HepG2 (cell line): ENCODE results near the gene CPXM1. TPM values are rescaled to one million over a fixed set of nuclear protein-coding genes. Genes with fewer than 3 reads are reported as not detected.
A peak's percentile ranks its signal among the peaks of the same experiment; 100 is the strongest.

ENCODE experiments used
- CCAR2 ChIP-seq: fragments of 200-400 bp; formaldehyde crosslinking; optimal IDR thresholded peaks from 2 replicates; pipeline ENCODE3; 2018; ENCODE audit warnings: low read depth, mild to moderate bottlenecking, low read length, moderate library complexity
- CREB1 ChIP-seq, 2 experiments: fragments of 450-650 bp in 1 of 2; IDR thresholded peaks; 2 replicates each; pipeline ENCODE4 v1.6.1; 2016 to 2017; ENCODE audit warnings: control low read depth in 1 of 2, mild to moderate bottlenecking in 1 of 2, missing compliant biosample characterization in 1 of 2, missing genetic modification characterization in 1 of 2
- FLYWCH1 ChIP-seq: sonication (generic); formaldehyde crosslinking; IDR thresholded peaks from 2 replicates; pipeline ENCODE4 v1.8.1; 2023; ENCODE audit warnings: mild to moderate bottlenecking, missing genetic modification reagents
- HNRNPUL1 ChIP-seq: fragments of 200-400 bp; formaldehyde crosslinking; IDR thresholded peaks from 2 replicates; pipeline ENCODE4 v1.6.1; 2017; ENCODE audit warnings: low read depth, mild to moderate bottlenecking, low read length, moderate library complexity
- MTF1 ChIP-seq: sonication (generic); formaldehyde crosslinking; IDR thresholded peaks from 2 replicates; pipeline ENCODE4 v1.5.0; 2020; ENCODE audit warnings: missing genetic modification reagents
- NFATC3 ChIP-seq: sonication (generic); formaldehyde crosslinking; IDR thresholded peaks from 2 replicates; pipeline ENCODE4 v1.5.1; 2020; ENCODE audit warnings: mild to moderate bottlenecking, missing genetic modification reagents
- PATZ1 ChIP-seq: sonication (generic); formaldehyde crosslinking; IDR thresholded peaks from 2 replicates; pipeline ENCODE4 v1.4.0; 2020; ENCODE audit warnings: missing genetic modification reagents
- SAP130 ChIP-seq: IDR thresholded peaks from 2 replicates; pipeline ENCODE4 v1.6.1; 2016; ENCODE audit warnings: low read depth
- SIX1 ChIP-seq: sonication (generic); formaldehyde crosslinking; IDR thresholded peaks from 2 replicates; pipeline ENCODE4 v1.4.0; 2020; ENCODE audit warnings: missing genetic modification reagents, borderline replicate concordance
- SMAD9 ChIP-seq: sonication (generic); formaldehyde crosslinking; IDR thresholded peaks from 2 replicates; pipeline ENCODE4 v1.5.1; 2020; ENCODE audit warnings: mild to moderate bottlenecking, missing genetic modification reagents
- SP140L ChIP-seq: sonication (generic); formaldehyde crosslinking; IDR thresholded peaks from 2 replicates; pipeline ENCODE4 v1.4.0; 2020; ENCODE audit warnings: missing genetic modification reagents, borderline replicate concordance
- SP4 ChIP-seq: sonication (generic); formaldehyde crosslinking; IDR thresholded peaks from 2 replicates; pipeline ENCODE4 v1.8.1; 2023; ENCODE audit warnings: mild to moderate bottlenecking, missing genetic modification reagents
- TP53 ChIP-seq: sonication (generic); formaldehyde crosslinking; conservative IDR thresholded peaks from 2 replicates; pipeline ENCODE4 v1.4.0; 2020; ENCODE audit warnings: missing genetic modification reagents
- ZBTB10 ChIP-seq: sonication (generic); formaldehyde crosslinking; IDR thresholded peaks from 2 replicates; pipeline ENCODE4 v1.4.0; 2020; ENCODE audit warnings: missing genetic modification reagents, borderline replicate concordance
- ZNF180 ChIP-seq: sonication (generic); formaldehyde crosslinking; IDR thresholded peaks from 2 replicates; pipeline ENCODE4 v1.4.0; 2020; ENCODE audit warnings: low read depth, missing genetic modification reagents, borderline replicate concordance
- ZNF232 ChIP-seq: sonication (generic); formaldehyde crosslinking; IDR thresholded peaks from 2 replicates; pipeline ENCODE4 v1.4.0; 2020; ENCODE audit warnings: missing genetic modification reagents, borderline replicate concordance
- ZNF274 ChIP-seq: sonication (generic); formaldehyde crosslinking; IDR thresholded peaks from 2 replicates; pipeline ENCODE4 v1.5.1; 2020; ENCODE audit warnings: mild to moderate bottlenecking, missing genetic modification reagents
- ZNF432 ChIP-seq: sonication (generic); formaldehyde crosslinking; IDR thresholded peaks from 2 replicates; pipeline ENCODE4 v1.5.0; 2020; ENCODE audit warnings: missing genetic modification reagents, mild to moderate bottlenecking, borderline replicate concordance
- ZNF446 ChIP-seq: sonication (generic); formaldehyde crosslinking; IDR thresholded peaks from 2 replicates; pipeline ENCODE4 v1.5.0; 2020; ENCODE audit warnings: mild to moderate bottlenecking, missing genetic modification reagents
- ZNF644 ChIP-seq: IDR thresholded peaks from 2 replicates; pipeline ENCODE4 v1.6.1; 2016; ENCODE audit warnings: low read depth
- ZNF652 ChIP-seq: IDR thresholded peaks from 2 replicates; pipeline ENCODE4 v1.6.1; 2016; ENCODE audit warnings: low read depth, borderline replicate concordance
- ZNF784 ChIP-seq: sonication (generic); formaldehyde crosslinking; IDR thresholded peaks from 2 replicates; pipeline ENCODE4 v1.5.1; 2020; ENCODE audit warnings: missing genetic modification reagents, mild to moderate bottlenecking, borderline replicate concordance
- polyA plus RNA-seq, 8 experiments: library from polyadenylated mRNA; depleted of rRNA in 3 of 8; stranded (reverse) in 7 of 8; unstranded in 1 of 8; fragments of >200 nt; fragmentation: Illumina TruSeq in 4 of 8; extraction: Trizol in 4 of 8; gene quantifications; 2 replicates each; pipeline versions ENCODE4 v1.2.1 to v1.2.3, GENCODE V29; 2011 to 2016; ENCODE audit warnings: low read depth in 4 of 8, missing spikeins in 1 of 8, mixed read lengths in 1 of 8; ENCODE audit not compliant: insufficient read depth in 1 of 8
- total RNA-seq, 5 experiments: library from RNA; depleted of rRNA; stranded (reverse); fragments of >200 nt; fragmentation: Illumina TruSeq; extraction: Trizol; gene quantifications; 2 replicates each; pipeline ENCODE4 v1.2.3, GENCODE V29; 2016; ENCODE audit warnings: low read depth in 1 of 5

Gene CPXM1
- total and polyA plus RNA-seq, 2 of the 13 experiments (the other 11 are each of a cell fraction or from before 2014, with no cell fraction given), result 0.07 TPM; not detected in 1

GRCh38 chr20:2840138-2840966, 39.9 kb upstream of the CPXM1 start, which contains the start of the genes PCED1A and VPS16 (continued):
- TF ChIP-seq PATZ1 (no peak; the same call in 1 of the 2 replicates), TP53 (CRISPR knock-in tag) (peak; percentile 92), ZNF644 (no peak), SMAD9 (CRISPR knock-in tag) (peak; percentile 97), CCAR2 (no peak), ZNF180 (CRISPR knock-in tag) (peak; percentile 95; the same call in 1 of the 2 replicates), SIX1 (CRISPR knock-in tag) (peak; percentile 15; the same call in 1 of the 2 replicates), FLYWCH1 (no peak), ZNF232 (peak; percentile 88), ZNF652 (CRISPR knock-in tag) (no peak), SP140L (0 out of 2 replicates have a peak, but pooled peaks have one; percentile 87), HNRNPUL1 (peak; percentile 70), CREB1 (IDR thresholded peaks at IDR 0.05) (0 out of 2 replicates have a peak, but pooled peaks have one; percentile 22), CREB1 (CRISPR knock-in tag; IDR thresholded peaks at IDR 0.05) (no peak), SAP130 (CRISPR knock-in tag) (peak; percentile 96), ZNF274 (CRISPR knock-in tag) (peak; percentile 97), ZNF784 (CRISPR knock-in tag) (peak; percentile 99), ZNF432 (CRISPR knock-in tag) (peak; percentile 15; the same call in 1 of the 2 replicates), NFATC3 (CRISPR knock-in tag) (no peak), MTF1 (CRISPR knock-in tag) (peak; percentile 96), ZNF446 (CRISPR knock-in tag) (peak; percentile 95), SP4 (CRISPR knock-in tag) (0 out of 2 replicates have a peak, but pooled peaks have one; percentile 56), ZBTB10 (peak; percentile 81)
